Left lung (tissue), 10 donors: ENCODE results near the gene MTLN. TPM values are rescaled to one million over a fixed set of nuclear protein-coding genes. Genes with fewer than 3 reads are reported as not detected.
A peak's percentile ranks its signal among the peaks of the same experiment; 100 is the strongest.
"Not testable (repeated sequence)": the region's sequence is repeated elsewhere in the genome, so short reads cannot be mapped to it uniquely, and the experiment has no call there.

Source experiments
- ATAC-seq: fragments of 200-7000 bp; cut with Tn5 transposase; one replicate; pipeline ENCODE4 v1.9.1; 2020; ENCODE audit warnings: moderate library complexity
- DNase-seq, 4 donors: peaks; one replicate each; pipeline ENCODE4 v3.0.0-alpha.2; 2013 to 2020
- H3K27ac ChIP-seq, 2 donors: fragments of 200-600 bp; sonication (generic) in 1 of 2; one replicate each; pipeline versions ENCODE4 v1.5.0 to v1.8.0; 2020 to 2021
- H3K27me3 ChIP-seq, 2 donors: fragments of 200-600 bp; sonication (generic) in 1 of 2; one replicate each; pipeline versions ENCODE4 v1.5.0 to v1.8.0; 2020 to 2021
- H3K36me3 ChIP-seq, 2 donors: fragments of 200-600 bp; sonication (generic) in 1 of 2; one replicate each; pipeline versions ENCODE4 v1.5.0 to v1.8.0; 2020 to 2021
- H3K4me1 ChIP-seq, 2 donors: fragments of 200-600 bp; one replicate each; pipeline ENCODE4 v1.8.0; 2021
- H3K4me3 ChIP-seq, 2 donors: fragments of 200-600 bp; sonication (generic) in 1 of 2; one replicate each; pipeline versions ENCODE4 v1.5.0 to v1.8.0; 2020 to 2021; ENCODE audit warnings: mild to moderate bottlenecking in 1 of 2
- H3K9me3 ChIP-seq, 2 donors: fragments of 200-600 bp; sonication (generic) in 1 of 2; one replicate each; pipeline versions ENCODE4 v1.5.0 to v1.8.0; 2020 to 2021
- CTCF ChIP-seq, 2 donors: fragments of 200-600 bp; sonication (generic) in 1 of 2; IDR thresholded peaks; one replicate each; pipeline versions ENCODE4 v1.5.0 to v1.8.0; 2021; ENCODE audit warnings: antibody characterized with exemption in 2 of 2
- intact Hi-C, 2 donors: fragments of 100-400 bp; cut with DNase I; formaldehyde crosslinking; loops; one replicate each; pipeline versions ENCODE4 v1.11.2 to v1.14.2; 2022
- polyA plus RNA-seq, 6 donors: library from polyadenylated mRNA; unstranded; fragments of 120-200 nt; gene quantifications; one replicate each; pipeline ENCODE4 v1.2.1, GENCODE V29; 2013; ENCODE audit not compliant: insufficient read length in 6 of 6
- total RNA-seq, 2 donors: library from RNA; stranded (reverse); fragmentation: NEBNext Ultra II Directional; extraction: Animal tissue kit (Norgen Biotek cat#: 25700); gene quantifications; one replicate each; pipeline ENCODE4 v1.2.1, GENCODE V29; 2021
- donor health status: DM: no; HTN: yes; CAD: no.
- donor health status: DM: no; HTN: no; CAD: no.

The MTLN gene
- total and polyA plus RNA-seq, 8 donors = 8.0 to 67.8 (median 14.7) TPM

DNA sequence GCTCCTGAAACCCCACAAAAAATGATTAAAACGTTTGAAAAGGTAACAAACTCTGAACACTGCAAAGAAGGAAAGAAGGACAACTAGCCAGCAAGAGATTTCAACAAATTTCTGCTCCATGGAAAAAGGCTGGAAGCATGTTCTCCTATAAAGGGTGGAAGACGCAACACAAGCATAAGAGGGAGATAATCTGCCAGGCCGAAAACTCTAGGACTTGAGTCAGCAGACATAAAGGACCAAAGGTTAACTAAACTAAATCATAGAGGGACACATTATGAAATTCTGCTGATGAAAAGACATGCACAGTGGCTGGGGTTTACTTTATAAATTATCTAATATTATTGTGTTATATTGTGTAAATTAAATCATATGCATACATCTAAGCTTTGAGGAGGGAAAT lies 14.3 kb downstream of the MTLN start:
- TF ChIP-seq CTCF (IDR thresholded peaks at IDR 0.05) = no peak
- Histone ChIP-seq H3K27ac (no peak overlapping the region), H3K4me1 (no peaks in the 10 kb centered on the region), H3K27me3 (no peaks in the 10 kb centered on the region), H3K36me3 (no peaks in the 10 kb centered on the region), H3K9me3 (no peaks in the 10 kb centered on the region), H3K4me3 (no peak overlapping the region)
- intact Hi-C loops = no loop called here
- no peak for ATAC-seq
- DNase-seq = no peak

DNA sequence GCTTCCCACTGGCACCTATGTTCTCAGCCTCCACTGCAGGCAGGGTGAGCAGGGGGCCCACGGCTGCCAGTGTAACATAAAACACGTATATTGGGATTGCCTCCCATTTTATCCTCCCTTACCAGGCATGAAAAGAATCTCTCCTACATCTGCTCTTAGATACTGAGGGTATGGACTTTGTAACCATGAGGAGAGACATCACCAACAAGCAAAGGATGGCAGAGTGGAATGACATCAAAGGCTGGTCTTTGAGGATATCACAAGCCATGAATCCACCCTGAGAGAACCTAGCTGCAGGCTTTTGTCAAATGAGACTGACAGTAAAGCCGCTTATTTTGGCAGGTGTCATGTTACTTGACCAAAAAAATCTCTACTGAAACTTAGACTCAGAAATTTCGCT lies 14.9 kb downstream of the MTLN start:
- Histone ChIP-seq H3K27me3 (no peaks in the 10 kb centered on the region), H3K4me3 (no peak overlapping the region), H3K9me3 (no peaks in the 10 kb centered on the region), H3K27ac (no peak overlapping the region), H3K36me3 (no peaks in the 10 kb centered on the region), H3K4me1 (no peaks in the 10 kb centered on the region)
- DNase-seq (no peak), ATAC-seq (no peak)
- TF ChIP-seq CTCF (IDR thresholded peaks at IDR 0.05) = no peak
- intact Hi-C loops = no loop called here

- H3K27ac ChIP-seq, H3K9me3 ChIP-seq, intact Hi-C loops, H3K4me3 ChIP-seq, H3K36me3 ChIP-seq, H3K4me1 ChIP-seq, H3K27me3 ChIP-seq, ATAC-seq: not testable (repeated sequence)
- peak in 1 of 4 donors; percentile 53 for DNase-seq
Observed at GRCh38 chr2:110190169-110190568, 22.2 kb downstream of the MTLN start.

DNA sequence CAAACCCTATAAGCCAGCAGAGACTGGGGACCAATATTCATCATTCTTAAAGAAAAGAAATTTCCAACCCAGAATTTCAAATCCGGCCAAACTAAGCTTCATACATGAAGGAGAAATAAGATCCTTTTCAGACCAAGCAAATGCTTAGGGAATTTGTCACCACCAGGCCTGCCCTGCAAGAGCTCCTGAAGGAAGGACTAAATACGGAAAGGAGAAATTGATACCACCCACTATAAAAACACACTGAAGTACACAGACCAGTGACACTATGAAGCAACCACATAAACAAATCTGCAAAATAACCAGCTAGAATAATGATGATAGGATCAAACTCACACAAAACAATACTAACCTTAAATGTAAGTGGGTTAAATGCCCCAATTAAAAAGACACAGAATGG lies 29.9 kb downstream of the MTLN start:
- TF ChIP-seq CTCF (IDR thresholded peaks at IDR 0.05) = no peak
- peaks cover 0 to 19% of the 10 kb centered on the region in 2 donors for H3K9me3 ChIP-seq
- no peak for DNase-seq
- intact Hi-C loops = no loop called here
- no peak overlapping the region for H3K27ac ChIP-seq
- no peak for ATAC-seq
- H3K4me3 ChIP-seq = no peak overlapping the region
- H3K36me3 ChIP-seq = peaks cover 0 to 10% of the 10 kb centered on the region in 2 donors
- no peaks in the 10 kb centered on the region for H3K4me1 ChIP-seq
- no peaks in the 10 kb centered on the region for H3K27me3 ChIP-seq

GRCh38 chr2:110180036-110180435 lies 32.3 kb downstream of the MTLN start:
- intact Hi-C loops = no loop called here
- no peak for DNase-seq
- Histone ChIP-seq H3K4me3 (no peak overlapping the region), H3K27ac (no peak overlapping the region), H3K9me3 (peaks cover 0 to 19% of the 10 kb centered on the region in 2 donors), H3K36me3 (peaks cover 0 to 10% of the 10 kb centered on the region in 2 donors), H3K4me1 (no peaks in the 10 kb centered on the region), H3K27me3 (no peaks in the 10 kb centered on the region)
- ATAC-seq = no peak
- no peak for TF ChIP-seq CTCF (IDR thresholded peaks at IDR 0.05)

DNA sequence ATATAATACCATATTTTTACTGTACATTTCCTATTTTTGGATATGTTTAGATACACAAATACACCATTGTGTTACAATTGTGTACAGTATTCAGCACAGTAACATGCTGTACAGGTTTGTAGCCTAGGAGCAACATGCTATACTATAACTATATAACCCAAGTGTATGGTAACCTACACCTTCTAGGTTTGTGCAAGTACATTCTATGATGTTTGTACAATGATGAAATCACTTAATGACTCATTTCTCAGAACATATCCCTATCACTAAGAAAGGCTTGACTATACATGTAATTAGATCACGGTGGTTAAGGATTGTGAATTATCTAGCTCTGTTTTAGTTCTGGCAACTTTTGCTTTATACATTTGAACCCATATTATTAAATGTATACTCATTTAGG lies 38.8 kb downstream of the MTLN start:
- DNase-seq (no peak), ATAC-seq (no peak)
- no peak overlapping the region for H3K27ac ChIP-seq
- H3K9me3 ChIP-seq = no peaks in the 10 kb centered on the region
- H3K4me1 ChIP-seq = no peaks in the 10 kb centered on the region
- H3K4me3 ChIP-seq = no peak overlapping the region
- no peak for TF ChIP-seq CTCF (IDR thresholded peaks at IDR 0.05)
- intact Hi-C loops = no loop called here
- H3K27me3 ChIP-seq = no peaks in the 10 kb centered on the region
- no peaks in the 10 kb centered on the region for H3K36me3 ChIP-seq
